MCF 10A (cell line): ENCODE measurements around the gene MAPT. TPM values are rescaled to one million over a fixed set of nuclear protein-coding genes. Genes with fewer than 3 reads are reported as not detected.

Experiments
- BruUV-seq: library from RNA; stranded (reverse); fragments of 400-500 nt; replicated peaks from 2 replicates; lab custom pipeline; 2021; lab: Mats Ljungman, UMichigan
- CTCF ChIA-PET: fragments of 300-600 bp; sonication (Branson Sonifier 250); formaldehyde crosslinking; extraction: SDS; loops from one replicate; lab custom pipeline; 2021; ENCODE audit warnings: antibody characterized with exemption, inconsistent platforms; lab: Yijun Ruan, JAX
- POLR2A ChIA-PET: fragments of 300-600, 350-650 bp; sonication (Branson Sonifier 250); formaldehyde crosslinking; extraction: SDS; loops from one replicate; lab custom pipeline; 2020; ENCODE audit warnings: antibody characterized with exemption, inconsistent platforms; lab: Yijun Ruan, JAX
- DNase-seq: peaks from one replicate; pipeline ENCODE4 v3.0.0-alpha.2; 2018; ENCODE audit not compliant: unreplicated experiment
- H3K27ac Mint-ChIP-seq: one replicate; pipeline ENCODE4 v1.8.0; 2022; ENCODE audit warnings: mild to moderate bottlenecking, low read depth, mixed read lengths; ENCODE audit not compliant: unreplicated experiment
- H3K27me3 Mint-ChIP-seq: one replicate; pipeline ENCODE4 v1.8.0; 2022; ENCODE audit warnings: mixed read lengths; ENCODE audit not compliant: insufficient read depth, unreplicated experiment
- H3K36me3 Mint-ChIP-seq: one replicate; pipeline ENCODE4 v1.8.0; 2022; ENCODE audit warnings: mild to moderate bottlenecking, moderate library complexity, mixed read lengths; ENCODE audit not compliant: insufficient read depth, unreplicated experiment
- H3K4me1 Mint-ChIP-seq: one replicate; pipeline ENCODE4 v1.8.0; 2022; ENCODE audit warnings: mixed read lengths; ENCODE audit not compliant: insufficient read depth, unreplicated experiment
- H3K4me3 Mint-ChIP-seq: one replicate; pipeline ENCODE4 v1.8.0; 2022; ENCODE audit warnings: mild to moderate bottlenecking, moderate library complexity, mixed read lengths; ENCODE audit not compliant: unreplicated experiment
- H3K9me3 Mint-ChIP-seq: one replicate; pipeline ENCODE4 v1.8.0; 2022; ENCODE audit warnings: mixed read lengths; ENCODE audit not compliant: unreplicated experiment
- CTCF ChIP-seq: fragments of 200-600 bp; IDR thresholded peaks from one replicate; pipeline ENCODE4 v1.8.0; 2022; ENCODE audit warnings: antibody characterized with exemption, mild to moderate bottlenecking; ENCODE audit not compliant: unreplicated experiment
- intact Hi-C: fragments of 100-400 bp; cut with micrococcal nuclease; formaldehyde crosslinking; loops from 2 replicates; pipeline ENCODE4 v1.14.1; 2022
- total RNA-seq: library from RNA; stranded (reverse); gene quantifications from 2 replicates; pipeline ENCODE4 v1.2.3, GENCODE V29; 2022

MAPT gene
- total RNA-seq, 1 experiment from 2014 or later = 0.42 TPM

DNA sequence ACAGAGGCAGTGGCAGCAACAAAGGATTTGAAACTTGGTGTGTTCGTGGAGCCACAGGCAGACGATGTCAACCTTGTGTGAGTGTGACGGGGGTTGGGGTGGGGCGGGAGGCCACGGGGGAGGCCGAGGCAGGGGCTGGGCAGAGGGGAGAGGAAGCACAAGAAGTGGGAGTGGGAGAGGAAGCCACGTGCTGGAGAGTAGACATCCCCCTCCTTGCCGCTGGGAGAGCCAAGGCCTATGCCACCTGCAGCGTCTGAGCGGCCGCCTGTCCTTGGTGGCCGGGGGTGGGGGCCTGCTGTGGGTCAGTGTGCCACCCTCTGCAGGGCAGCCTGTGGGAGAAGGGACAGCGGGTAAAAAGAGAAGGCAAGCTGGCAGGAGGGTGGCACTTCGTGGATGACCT is 130.2 kb downstream of the MAPT start:
- Mint-ChIP-seq H3K9me3 (no peaks in the 10 kb centered on the region), H3K27me3 (no peaks in the 10 kb centered on the region), H3K4me1 (no peaks in the 10 kb centered on the region), H3K27ac (no peak overlapping the region), H3K36me3 (peaks cover 49% of the 10 kb centered on the region), H3K4me3 (no peak overlapping the region)
- no TSS peak for BruUV-seq
- no peak for TF ChIP-seq CTCF
- no peak for DNase-seq
- intact Hi-C loops = no loop called here
- CTCF ChIA-PET = interaction anchor here (0.6 kb wide), 1 partner anchor 15 kb away, joined by 3 read pairs; no protein-coding TSS in a partner anchor
- POLR2A ChIA-PET = no interaction called here

GRCh38 chr17:46025060-46025459 is 130.7 kb downstream of the MAPT start:
- H3K9me3 Mint-ChIP-seq = no peaks in the 10 kb centered on the region
- POLR2A ChIA-PET = no interaction called here
- DNase-seq = no peak
- CTCF ChIA-PET = no interaction called here
- BruUV-seq = no TSS peak
- peaks cover 54% of the 10 kb centered on the region for H3K36me3 Mint-ChIP-seq
- no peak overlapping the region for H3K4me3 Mint-ChIP-seq
- H3K27ac Mint-ChIP-seq = no peak overlapping the region
- TF ChIP-seq CTCF = no peak
- intact Hi-C loops = no loop called here
- H3K4me1 Mint-ChIP-seq = no peaks in the 10 kb centered on the region
- no peaks in the 10 kb centered on the region for H3K27me3 Mint-ChIP-seq

DNA sequence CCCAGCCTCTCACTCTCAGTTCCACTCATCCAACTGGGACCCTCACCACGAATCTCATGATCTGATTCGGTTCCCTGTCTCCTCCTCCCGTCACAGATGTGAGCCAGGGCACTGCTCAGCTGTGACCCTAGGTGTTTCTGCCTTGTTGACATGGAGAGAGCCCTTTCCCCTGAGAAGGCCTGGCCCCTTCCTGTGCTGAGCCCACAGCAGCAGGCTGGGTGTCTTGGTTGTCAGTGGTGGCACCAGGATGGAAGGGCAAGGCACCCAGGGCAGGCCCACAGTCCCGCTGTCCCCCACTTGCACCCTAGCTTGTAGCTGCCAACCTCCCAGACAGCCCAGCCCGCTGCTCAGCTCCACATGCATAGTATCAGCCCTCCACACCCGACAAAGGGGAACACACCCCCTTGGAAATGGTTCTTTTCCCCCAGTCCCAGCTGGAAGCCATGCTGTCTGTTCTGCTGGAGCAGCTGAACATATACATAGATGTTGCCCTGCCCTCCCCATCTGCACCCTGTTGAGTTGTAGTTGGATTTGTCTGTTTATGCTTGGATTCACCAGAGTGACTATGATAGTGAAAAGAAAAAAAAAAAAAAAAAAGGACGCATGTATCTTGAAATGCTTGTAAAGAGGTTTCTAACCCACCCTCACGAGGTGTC is 131.3 kb downstream of the MAPT start:
- H3K9me3 Mint-ChIP-seq = no peaks in the 10 kb centered on the region
- no peak for TF ChIP-seq CTCF
- H3K27ac Mint-ChIP-seq = no peak overlapping the region
- intact Hi-C loops = no loop called here
- H3K27me3 Mint-ChIP-seq = no peaks in the 10 kb centered on the region
- H3K4me1 Mint-ChIP-seq = no peaks in the 10 kb centered on the region
- BruUV-seq = no TSS peak
- no peak overlapping the region for H3K4me3 Mint-ChIP-seq
- ChIA-PET CTCF (no interaction called here), POLR2A (interaction anchor here (0.7 kb wide), 1 partner anchor 8 kb away, joined by 3 read pairs; no protein-coding TSS in a partner anchor)
- H3K36me3 Mint-ChIP-seq = peaks cover 55% of the 10 kb centered on the region
- no peak for DNase-seq

- Mint-ChIP-seq H3K36me3 (peaks cover 61% of the 10 kb centered on the region), H3K27me3 (no peaks in the 10 kb centered on the region), H3K27ac (no peak overlapping the region), H3K4me3 (no peak overlapping the region), H3K9me3 (no peaks in the 10 kb centered on the region), H3K4me1 (no peaks in the 10 kb centered on the region)
- ChIA-PET CTCF (interaction anchor here (0.6 kb wide), 1 partner anchor 147 kb away, joined by 3 read pairs; no protein-coding TSS in a partner anchor), POLR2A (interaction anchor here (0.7 kb wide), 1 partner anchor 8 kb away, joined by 3 read pairs; no protein-coding TSS in a partner anchor)
- no TSS peak for BruUV-seq
- DNase-seq = no peak
- TF ChIP-seq CTCF = no peak
- intact Hi-C loops = no loop called here
Measured at GRCh38 chr17:46026166-46027047, 132.1 kb downstream of the MAPT start.
